ENCODE results near the gene CCNY. TPM values are rescaled to one million over a fixed set of nuclear protein-coding genes. Genes with fewer than 3 reads are reported as not detected.
A peak's percentile ranks its signal among the peaks of the same experiment; 100 is the strongest.

The CCNY gene
- total RNA-seq, 4 donors from 2014 or later, result 23.9 to 68.1 (median 39.5) TPM

DNA sequence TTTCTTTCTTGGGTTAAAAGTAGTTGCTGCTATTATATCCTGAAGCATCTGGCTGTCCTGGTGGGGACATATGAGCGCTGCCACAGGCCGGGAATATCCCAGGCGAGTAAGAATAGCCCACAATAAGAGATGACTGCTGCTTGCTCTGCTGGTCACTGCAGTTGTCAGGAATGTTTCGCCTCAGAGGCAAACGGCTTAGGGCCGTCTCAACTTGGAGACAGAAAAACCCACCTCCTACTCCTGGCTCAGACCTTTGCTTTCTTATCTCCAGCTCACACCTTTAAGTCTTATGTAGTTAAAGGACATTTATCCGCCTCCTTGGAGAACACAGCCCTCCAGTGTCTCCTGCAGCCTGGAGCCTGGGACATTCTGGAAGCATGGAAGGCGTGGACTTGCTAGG is 268.9 kb downstream of the CCNY start, which contains the start of gene GJD4:
Gene GJD4 (plus strand): TSS at position 151 of the 400 bp plus-strand sequence. CDS start 227 bp downstream, at position 378.
- Histone ChIP-seq H3K27ac (no peak within 1 kb of the TSS), H3K4me3 (no peak within 1 kb of the TSS), H3K9me3 (no peaks in the 10 kb centered on the region), H3K4me1 (peaks cover 0 to 8% of the 10 kb centered on the region in 2 donors), H3K36me3 (no peaks in the 10 kb centered on the region), H3K27me3 (peaks cover 25 to 41% (median 27%) of the 10 kb centered on the region in 3 donors)
- DNase-seq (no peak), ATAC-seq (no peak)
- intact Hi-C loops (cut with DNase I; ENCODE audit: low total_unique reads), result no loop called here
- in situ Hi-C loops (cut with MboI; ENCODE audit: low sequenced_read_pairs in 4 of 4), result no loop called here
- TF ChIP-seq, protein P1, sequence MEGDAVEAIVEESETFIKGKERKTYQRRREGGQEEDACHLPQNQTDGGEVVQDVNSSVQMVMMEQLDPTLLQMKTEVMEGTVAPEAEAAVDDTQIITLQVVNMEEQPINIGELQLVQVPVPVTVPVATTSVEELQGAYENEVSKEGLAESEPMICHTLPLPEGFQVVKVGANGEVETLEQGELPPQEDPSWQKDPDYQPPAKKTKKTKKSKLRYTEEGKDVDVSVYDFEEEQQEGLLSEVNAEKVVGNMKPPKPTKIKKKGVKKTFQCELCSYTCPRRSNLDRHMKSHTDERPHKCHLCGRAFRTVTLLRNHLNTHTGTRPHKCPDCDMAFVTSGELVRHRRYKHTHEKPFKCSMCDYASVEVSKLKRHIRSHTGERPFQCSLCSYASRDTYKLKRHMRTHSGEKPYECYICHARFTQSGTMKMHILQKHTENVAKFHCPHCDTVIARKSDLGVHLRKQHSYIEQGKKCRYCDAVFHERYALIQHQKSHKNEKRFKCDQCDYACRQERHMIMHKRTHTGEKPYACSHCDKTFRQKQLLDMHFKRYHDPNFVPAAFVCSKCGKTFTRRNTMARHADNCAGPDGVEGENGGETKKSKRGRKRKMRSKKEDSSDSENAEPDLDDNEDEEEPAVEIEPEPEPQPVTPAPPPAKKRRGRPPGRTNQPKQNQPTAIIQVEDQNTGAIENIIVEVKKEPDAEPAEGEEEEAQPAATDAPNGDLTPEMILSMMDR (IDR thresholded peaks at IDR 0.05 in 4 of 5, conservative IDR thresholded peaks at IDR 0.05 in 1 of 5), result no peak
- no peak for TF ChIP-seq POLR2A (IDR thresholded peaks at IDR 0.05)

DNA sequence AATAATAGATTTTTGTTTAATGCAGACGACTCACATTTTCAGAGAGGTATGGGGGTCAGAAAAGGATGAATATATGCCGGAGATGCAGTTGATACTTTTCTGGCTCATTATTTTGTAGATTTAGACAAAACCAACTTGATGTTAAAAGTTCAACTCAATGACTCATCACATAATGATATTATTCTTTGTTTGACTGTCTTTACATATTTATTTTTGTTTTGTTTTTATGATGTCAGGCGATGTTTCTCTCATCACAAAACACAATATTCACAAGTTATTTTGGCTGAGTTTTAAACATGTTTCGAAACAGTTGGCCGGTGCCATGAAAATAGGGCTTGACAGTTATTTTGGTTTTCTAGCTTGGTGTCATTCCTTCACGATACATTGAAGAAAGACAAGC is 270.1 kb downstream of the CCNY start:
- TF ChIP-seq, protein P1 (IDR thresholded peaks at IDR 0.05 in 4 of 5, conservative IDR thresholded peaks at IDR 0.05 in 1 of 5), result no peak
- TF ChIP-seq POLR2A (IDR thresholded peaks at IDR 0.05), result no peak
- peaks cover 26 to 43% (median 27%) of the 10 kb centered on the region in 3 donors for H3K27me3 ChIP-seq
- in situ Hi-C loops (cut with MboI; ENCODE audit: low sequenced_read_pairs in 4 of 4) (no loop called here), intact Hi-C loops (cut with DNase I; ENCODE audit: low total_unique reads) (no loop called here)
- no peak overlapping the region for H3K4me3 ChIP-seq
- no peaks in the 10 kb centered on the region for H3K36me3 ChIP-seq
- no peak overlapping the region for H3K27ac ChIP-seq
- ATAC-seq (no peak), DNase-seq (no peak)
- H3K9me3 ChIP-seq, result no peaks in the 10 kb centered on the region
- peaks cover 0 to 8% of the 10 kb centered on the region in 2 donors for H3K4me1 ChIP-seq

DNA sequence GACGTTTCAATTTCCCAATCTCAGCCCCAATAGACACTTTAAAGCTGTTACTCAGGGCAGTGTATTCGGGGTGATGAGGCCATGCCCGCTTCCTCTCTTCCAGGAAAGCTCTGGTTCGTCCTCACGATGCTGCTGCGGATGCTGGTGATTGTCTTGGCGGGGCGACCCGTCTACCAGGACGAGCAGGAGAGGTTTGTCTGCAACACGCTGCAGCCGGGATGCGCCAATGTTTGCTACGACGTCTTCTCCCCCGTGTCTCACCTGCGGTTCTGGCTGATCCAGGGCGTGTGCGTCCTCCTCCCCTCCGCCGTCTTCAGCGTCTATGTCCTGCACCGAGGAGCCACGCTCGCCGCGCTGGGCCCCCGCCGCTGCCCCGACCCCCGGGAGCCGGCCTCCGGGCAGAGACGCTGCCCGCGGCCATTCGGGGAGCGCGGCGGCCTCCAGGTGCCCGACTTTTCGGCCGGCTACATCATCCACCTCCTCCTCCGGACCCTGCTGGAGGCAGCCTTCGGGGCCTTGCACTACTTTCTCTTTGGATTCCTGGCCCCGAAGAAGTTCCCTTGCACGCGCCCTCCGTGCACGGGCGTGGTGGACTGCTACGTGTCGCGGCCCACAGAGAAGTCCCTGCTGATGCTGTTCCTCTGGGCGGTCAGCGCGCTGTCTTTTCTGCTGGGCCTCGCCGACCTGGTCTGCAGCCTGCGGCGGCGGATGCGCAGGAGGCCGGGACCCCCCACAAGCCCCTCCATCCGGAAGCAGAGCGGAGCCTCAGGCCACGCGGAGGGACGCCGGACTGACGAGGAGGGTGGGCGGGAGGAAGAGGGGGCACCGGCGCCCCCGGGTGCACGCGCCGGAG is 271.4 kb downstream of the CCNY start:
- Histone ChIP-seq H3K27me3 (peaks cover 24 to 43% (median 27%) of the 10 kb centered on the region in 3 donors), H3K9me3 (no peaks in the 10 kb centered on the region), H3K36me3 (no peaks in the 10 kb centered on the region), H3K27ac (no peak overlapping the region), H3K4me3 (peak overlapping the region; percentile 41 to 61 (median 46)), H3K4me1 (peaks cover 0 to 8% of the 10 kb centered on the region in 2 donors)
- TF ChIP-seq, protein P1 (IDR thresholded peaks at IDR 0.05 in 4 of 5, conservative IDR thresholded peaks at IDR 0.05 in 1 of 5), result no peak
- no peak for TF ChIP-seq POLR2A (IDR thresholded peaks at IDR 0.05)
- no peak for DNase-seq
- in situ Hi-C loops (cut with MboI; ENCODE audit: low sequenced_read_pairs in 4 of 4), result no loop called here
- intact Hi-C loops (cut with DNase I; ENCODE audit: low total_unique reads), result no loop called here
- no peak for ATAC-seq

DNA sequence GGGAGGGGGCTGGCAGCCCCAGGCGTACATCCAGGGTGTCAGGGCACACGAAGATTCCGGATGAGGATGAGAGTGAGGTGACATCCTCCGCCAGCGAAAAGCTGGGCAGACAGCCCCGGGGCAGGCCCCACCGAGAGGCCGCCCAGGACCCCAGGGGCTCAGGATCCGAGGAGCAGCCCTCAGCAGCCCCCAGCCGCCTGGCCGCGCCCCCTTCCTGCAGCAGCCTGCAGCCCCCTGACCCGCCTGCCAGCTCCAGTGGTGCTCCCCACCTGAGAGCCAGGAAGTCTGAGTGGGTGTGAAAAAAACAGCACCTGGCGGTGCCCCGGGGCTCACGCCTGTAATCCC is 272.0 kb downstream of the CCNY start:
- ATAC-seq (no peak), DNase-seq (no peak)
- Histone ChIP-seq H3K27ac (no peak overlapping the region), H3K4me3 (peak overlapping the region; percentile 41 to 61 (median 46)), H3K36me3 (no peaks in the 10 kb centered on the region), H3K9me3 (no peaks in the 10 kb centered on the region), H3K4me1 (peaks cover 0 to 8% of the 10 kb centered on the region in 2 donors), H3K27me3 (peaks cover 18 to 39% (median 27%) of the 10 kb centered on the region in 3 donors)
- intact Hi-C loops (cut with DNase I; ENCODE audit: low total_unique reads), result no loop called here
- TF ChIP-seq, protein P1 (IDR thresholded peaks at IDR 0.05 in 4 of 5, conservative IDR thresholded peaks at IDR 0.05 in 1 of 5), result no peak
- no peak for TF ChIP-seq POLR2A (IDR thresholded peaks at IDR 0.05)
- in situ Hi-C loops (cut with MboI; ENCODE audit: low sequenced_read_pairs in 4 of 4), result no loop called here
